HepG2 (cell line): ENCODE measurements around the gene HAGH. TPM values are rescaled to one million over a fixed set of nuclear protein-coding genes. Genes with fewer than 3 reads are reported as not detected.

Experiments used
- ATF6 ChIP-seq: sonication (generic); formaldehyde crosslinking; conservative IDR thresholded peaks from 2 replicates; pipeline ENCODE4 v1.4.0; 2020; ENCODE audit warnings: missing genetic modification reagents
- BRD4 ChIP-seq: sonication (generic); formaldehyde crosslinking; IDR thresholded peaks from 2 replicates; pipeline ENCODE4 v1.4.0; 2020; ENCODE audit warnings: missing genetic modification reagents
- HOMEZ ChIP-seq: IDR thresholded peaks from 2 replicates; pipeline ENCODE4 v1.6.1; 2016; ENCODE audit warnings: low read depth
- ISL2 ChIP-seq: sonication (generic); formaldehyde crosslinking; IDR thresholded peaks from 2 replicates; pipeline ENCODE4 v1.5.0; 2020; ENCODE audit warnings: missing genetic modification reagents
- MTERF4 ChIP-seq: sonication (generic); formaldehyde crosslinking; IDR thresholded peaks from 2 replicates; pipeline ENCODE4 v1.8.0; 2023; ENCODE audit warnings: mild to moderate bottlenecking, missing genetic modification reagents
- MXD1 ChIP-seq: sonication (generic); formaldehyde crosslinking; IDR thresholded peaks from 2 replicates; pipeline ENCODE4 v1.4.0; 2020; ENCODE audit warnings: mild to moderate bottlenecking, missing genetic modification reagents
- MYNN ChIP-seq: sonication (generic); formaldehyde crosslinking; IDR thresholded peaks from 2 replicates; pipeline ENCODE4 v1.4.0; 2020; ENCODE audit warnings: mild to moderate bottlenecking, low read depth, missing genetic modification reagents
- NFRKB ChIP-seq: fragments of 450-650 bp; IDR thresholded peaks from 2 replicates; pipeline ENCODE4 v1.6.1; 2017
- PHF21A ChIP-seq: sonication (generic); formaldehyde crosslinking; IDR thresholded peaks from 2 replicates; pipeline ENCODE4 v1.5.0; 2020; ENCODE audit warnings: mild to moderate bottlenecking, missing genetic modification reagents
- POLR2AphosphoS5 ChIP-seq: IDR thresholded peaks from 2 replicates; pipeline ENCODE4 v1.6.1; 2012; ENCODE audit warnings: low read depth, low read length
- PREB ChIP-seq: sonication (generic); formaldehyde crosslinking; IDR thresholded peaks from 2 replicates; pipeline ENCODE4 v1.4.0; 2020; ENCODE audit warnings: missing genetic modification reagents
- SALL2 ChIP-seq: sonication (generic); formaldehyde crosslinking; IDR thresholded peaks from 2 replicates; pipeline ENCODE4 v1.8.1; 2023; ENCODE audit warnings: mild to moderate bottlenecking, missing genetic modification reagents, inconsistent platforms
- SP2 ChIP-seq: sonication (generic); formaldehyde crosslinking; IDR thresholded peaks from 2 replicates; pipeline ENCODE4 v1.5.1; 2020; ENCODE audit warnings: mild to moderate bottlenecking, missing genetic modification reagents
- ZEB1 ChIP-seq: IDR thresholded peaks from 2 replicates; pipeline ENCODE4 v1.6.1; 2012; ENCODE audit warnings: mild to moderate bottlenecking, low read depth, inconsistent platforms; ENCODE audit not compliant: insufficient replicate concordance
- ZFP90 ChIP-seq: sonication (generic); formaldehyde crosslinking; IDR thresholded peaks from 2 replicates; pipeline ENCODE4 v1.8.0; 2022; ENCODE audit warnings: missing genetic modification reagents, mild to moderate bottlenecking, inconsistent platforms, borderline replicate concordance
- ZMYM2 ChIP-seq: sonication (generic); formaldehyde crosslinking; IDR thresholded peaks from 2 replicates; pipeline ENCODE4 v1.8.0; 2022; ENCODE audit warnings: mild to moderate bottlenecking, missing genetic modification reagents
- ZMYM4 ChIP-seq: sonication (generic); formaldehyde crosslinking; IDR thresholded peaks from 2 replicates; pipeline ENCODE4 v1.8.1; 2023; ENCODE audit warnings: mild to moderate bottlenecking, missing genetic modification reagents
- ZNF260 ChIP-seq: sonication (generic); formaldehyde crosslinking; IDR thresholded peaks from 2 replicates; pipeline ENCODE4 v1.4.0; 2020; ENCODE audit warnings: missing genetic modification reagents, low read depth, mild to moderate bottlenecking, borderline replicate concordance
- ZNF296 ChIP-seq: sonication (generic); formaldehyde crosslinking; conservative IDR thresholded peaks from 2 replicates; pipeline ENCODE4 v1.5.0; 2020; ENCODE audit warnings: mild to moderate bottlenecking, missing genetic modification reagents
- ZNF460 ChIP-seq: sonication (generic); formaldehyde crosslinking; IDR thresholded peaks from 2 replicates; pipeline ENCODE4 v1.5.1; 2020; ENCODE audit warnings: missing genetic modification reagents, mild to moderate bottlenecking, borderline replicate concordance
- ZNF557 ChIP-seq: sonication (generic); formaldehyde crosslinking; IDR thresholded peaks from 2 replicates; pipeline ENCODE4 v1.4.0; 2020; ENCODE audit warnings: missing genetic modification reagents
- ZNF724P ChIP-seq: sonication (generic); formaldehyde crosslinking; IDR thresholded peaks from 2 replicates; pipeline ENCODE4 v1.8.0; 2022; ENCODE audit warnings: missing genetic modification reagents, borderline replicate concordance
- ZNF773 ChIP-seq: sonication (generic); formaldehyde crosslinking; IDR thresholded peaks from 2 replicates; pipeline ENCODE4 v1.4.0; 2020; ENCODE audit warnings: missing genetic modification reagents, borderline replicate concordance
- ZNF792 ChIP-seq: IDR thresholded peaks from 2 replicates; pipeline ENCODE4 v1.6.1; 2016
- ZNF816 ChIP-seq: sonication (generic); formaldehyde crosslinking; IDR thresholded peaks from 2 replicates; pipeline ENCODE4 v1.8.0; 2022; ENCODE audit warnings: missing genetic modification reagents, mild to moderate bottlenecking, borderline replicate concordance
- polyA plus RNA-seq, 8 experiments: library from polyadenylated mRNA; depleted of rRNA in 3 of 8; stranded (reverse) in 7 of 8; unstranded in 1 of 8; fragments of >200 nt; fragmentation: Illumina TruSeq in 4 of 8; extraction: Trizol in 4 of 8; gene quantifications; 2 replicates each; pipeline versions ENCODE4 v1.2.1 to v1.2.3, GENCODE V29; 2011 to 2016; ENCODE audit warnings: low read depth in 4 of 8, missing spikeins in 1 of 8, mixed read lengths in 1 of 8; ENCODE audit not compliant: insufficient read depth in 1 of 8
- total RNA-seq, 5 experiments: library from RNA; depleted of rRNA; stranded (reverse); fragments of >200 nt; fragmentation: Illumina TruSeq; extraction: Trizol; gene quantifications; 2 replicates each; pipeline ENCODE4 v1.2.3, GENCODE V29; 2016; ENCODE audit warnings: low read depth in 1 of 5

The HAGH gene
- total and polyA plus RNA-seq, 2 of the 13 experiments (the other 11 are each of a cell fraction or from before 2014, with no cell fraction given): 70.4 to 95.4 TPM

GRCh38 chr16:1826691-1827573 lies at the start of gene HAGH, which contains the start of gene FAHD1 (continued):
- TF ChIP-seq HOMEZ (no peak), ZNF557 (CRISPR knock-in tag) (no peak), MYNN (CRISPR knock-in tag) (peak; percentile 72; the same call in 1 of the 2 replicates), ZEB1 (no peak), PREB (no peak; the same call in 1 of the 2 replicates), ZNF724P (CRISPR knock-in tag) (peak; percentile 84), ATF6 (no peak), MTERF4 (CRISPR knock-in tag) (peak; percentile 76; the same call in 1 of the 2 replicates), ZNF296 (CRISPR knock-in tag) (peak; percentile 73; the same call in 1 of the 2 replicates), ZMYM2 (CRISPR knock-in tag) (peak; percentile 73; the same call in 1 of the 2 replicates), ZNF460 (no peak), SP2 (CRISPR knock-in tag) (peak; percentile 85), POLR2AphosphoS5 (peak; percentile 78), BRD4 (CRISPR knock-in tag) (peak; percentile 96), ISL2 (CRISPR knock-in tag) (peak; percentile 63), ZMYM4 (peak; percentile 83), NFRKB (no peak), MXD1 (CRISPR knock-in tag) (peak; percentile 98), ZNF260 (CRISPR knock-in tag) (no peak), ZFP90 (CRISPR knock-in tag) (peak; percentile 32; the same call in 1 of the 2 replicates), ZNF816 (no peak), ZNF792 (CRISPR knock-in tag) (peak; percentile 81; the same call in 1 of the 2 replicates), SALL2 (CRISPR knock-in tag) (peak; percentile 88), ZNF773 (CRISPR knock-in tag) (peak; percentile 21; the same call in 1 of the 2 replicates), PHF21A (CRISPR knock-in tag) (peak; percentile 97)
